GM18519 (cell line): ENCODE results near the gene ARHGAP42.

Experiments used
- ATAC-seq: cut with Tn5 transposase; IDR thresholded peaks from one replicate; pipeline ENCODE4 v1.9.1; 2021; ENCODE audit warnings: mild to moderate bottlenecking, moderate library complexity; ENCODE audit not compliant: unreplicated experiment, low FRiP score

ARHGAP42 gene

GRCh38 chr11:100942016-100942415, 254.9 kb downstream of the ARHGAP42 start:
- ATAC-seq, result no peak

GRCh38 chr11:100948936-100949335, 261.8 kb downstream of the ARHGAP42 start:
- ATAC-seq, result no peak

- no peak for ATAC-seq
Measured at GRCh38 chr11:100949443-100949842, 262.4 kb downstream of the ARHGAP42 start.

GRCh38 chr11:100955318-100955717, 268.2 kb downstream of the ARHGAP42 start:
- no peak for ATAC-seq

- no peak for ATAC-seq
Measured at GRCh38 chr11:100956351-100956750, 269.3 kb downstream of the ARHGAP42 start.

- ATAC-seq, result no peak
Measured at GRCh38 chr11:100957499-100957898, 270.4 kb downstream of the ARHGAP42 start.

- no peak for ATAC-seq
Measured at GRCh38 chr11:100961633-100962032, 274.5 kb downstream of the ARHGAP42 start.

GRCh38 chr11:100963375-100963774, 276.3 kb downstream of the ARHGAP42 start:
- ATAC-seq, result no peak

GRCh38 chr11:100964435-100964834, 277.3 kb downstream of the ARHGAP42 start:
- no peak for ATAC-seq

GRCh38 chr11:100965346-100965745, 278.3 kb downstream of the ARHGAP42 start:
- ATAC-seq, result no peak

- no peak for ATAC-seq
Measured at GRCh38 chr11:100966366-100966765, 279.3 kb downstream of the ARHGAP42 start.

GRCh38 chr11:100969008-100969407, 281.9 kb downstream of the ARHGAP42 start:
- no peak for ATAC-seq

- no peak for ATAC-seq
Measured at GRCh38 chr11:100970283-100971164, 283.4 kb downstream of the ARHGAP42 start.

- no peak for ATAC-seq
Measured at GRCh38 chr11:100972046-100972445, 285.0 kb downstream of the ARHGAP42 start.

- no peak for ATAC-seq
Measured at GRCh38 chr11:100978442-100978841, 291.4 kb downstream of the ARHGAP42 start.

GRCh38 chr11:100978939-100979338, 291.9 kb downstream of the ARHGAP42 start:
- ATAC-seq, result no peak

GRCh38 chr11:100980156-100980555, 293.1 kb downstream of the ARHGAP42 start:
- ATAC-seq, result no peak

- ATAC-seq, result no peak
Measured at GRCh38 chr11:100981196-100981824, 294.2 kb downstream of the ARHGAP42 start.

- ATAC-seq, result peak; percentile 80
Measured at GRCh38 chr11:100984668-100985067, 297.6 kb downstream of the ARHGAP42 start.

- ATAC-seq, result no peak
Measured at GRCh38 chr11:100990931-100991330, 303.8 kb downstream of the ARHGAP42 start.

- no peak for ATAC-seq
Measured at GRCh38 chr11:100991541-100991940, 304.5 kb downstream of the ARHGAP42 start.

- ATAC-seq, result no peak
Measured at GRCh38 chr11:100994966-100995365, 307.9 kb downstream of the ARHGAP42 start.
